Tibial nerve (tissue), 3 donors: ENCODE results near the gene TPM3.

Source experiments
- POLR2A ChIP-seq, 2 donors: fragments of 450-650 bp; IDR thresholded peaks; one replicate each; pipeline ENCODE4 v1.6.1; 2017; ENCODE audit warnings: antibody characterized with exemption in 2 of 2, mild to moderate bottlenecking in 2 of 2, moderate library complexity in 2 of 2
- TF ChIP-seq, protein P1 (sequence below), 5 experiments: fragments of 200-600 bp in 3 of 5; fragments of 450-650 bp in 2 of 5; sonication (generic) in 3 of 5; IDR thresholded peaks; one replicate each; pipeline ENCODE4 v1.5.1; 2016 to 2019; ENCODE audit warnings: antibody characterized with exemption in 5 of 5, mild to moderate bottlenecking in 3 of 5, moderate library complexity in 2 of 5

DNA sequence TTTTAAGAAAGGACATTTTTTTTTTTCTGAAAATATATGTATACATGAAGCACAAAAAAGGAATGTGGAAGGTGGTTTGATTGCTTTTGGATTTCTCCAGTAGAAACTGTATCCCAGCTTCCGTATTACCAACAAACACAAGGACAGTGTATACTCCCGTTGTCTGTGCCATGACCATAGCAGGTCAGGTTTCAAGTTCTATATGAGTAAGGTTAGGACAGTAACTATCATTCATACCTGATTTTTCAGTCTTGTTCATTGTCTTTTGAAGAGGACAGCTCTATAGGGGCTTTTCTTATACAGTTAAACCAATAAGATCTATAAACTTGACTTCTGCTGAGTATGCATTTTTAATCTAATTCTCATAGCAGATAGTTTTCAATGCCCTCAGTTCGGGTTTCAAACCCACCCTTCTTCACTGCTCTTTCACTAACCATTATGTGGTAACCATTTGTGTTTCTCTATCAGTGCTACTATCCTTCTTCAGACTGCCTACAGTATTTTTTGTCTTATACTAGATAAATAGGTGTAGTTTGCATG lies 48.5 kb upstream of the TPM3 start:
- no peak for TF ChIP-seq POLR2A (IDR thresholded peaks at IDR 0.05)
- TF ChIP-seq, protein P1, sequence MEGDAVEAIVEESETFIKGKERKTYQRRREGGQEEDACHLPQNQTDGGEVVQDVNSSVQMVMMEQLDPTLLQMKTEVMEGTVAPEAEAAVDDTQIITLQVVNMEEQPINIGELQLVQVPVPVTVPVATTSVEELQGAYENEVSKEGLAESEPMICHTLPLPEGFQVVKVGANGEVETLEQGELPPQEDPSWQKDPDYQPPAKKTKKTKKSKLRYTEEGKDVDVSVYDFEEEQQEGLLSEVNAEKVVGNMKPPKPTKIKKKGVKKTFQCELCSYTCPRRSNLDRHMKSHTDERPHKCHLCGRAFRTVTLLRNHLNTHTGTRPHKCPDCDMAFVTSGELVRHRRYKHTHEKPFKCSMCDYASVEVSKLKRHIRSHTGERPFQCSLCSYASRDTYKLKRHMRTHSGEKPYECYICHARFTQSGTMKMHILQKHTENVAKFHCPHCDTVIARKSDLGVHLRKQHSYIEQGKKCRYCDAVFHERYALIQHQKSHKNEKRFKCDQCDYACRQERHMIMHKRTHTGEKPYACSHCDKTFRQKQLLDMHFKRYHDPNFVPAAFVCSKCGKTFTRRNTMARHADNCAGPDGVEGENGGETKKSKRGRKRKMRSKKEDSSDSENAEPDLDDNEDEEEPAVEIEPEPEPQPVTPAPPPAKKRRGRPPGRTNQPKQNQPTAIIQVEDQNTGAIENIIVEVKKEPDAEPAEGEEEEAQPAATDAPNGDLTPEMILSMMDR (IDR thresholded peaks at IDR 0.05), result no peak
